ENCODE data around the gene ZBTB21. TPM values are rescaled to one million over a fixed set of nuclear protein-coding genes. Genes with fewer than 3 reads are reported as not detected.
"Not testable (repeated sequence)": the region's sequence is repeated elsewhere in the genome, so short reads cannot be mapped to it uniquely, and the experiment has no call there.

The ZBTB21 gene
- total RNA-seq, 2 experiments from 2014 or later = 132 to 139 TPM

GRCh38 chr21:41995577-41995976 lies 14.6 kb downstream of the ZBTB21 start:
- intact Hi-C loops (cut with DNase I, micrococcal nuclease) = no loop called here
- Histone ChIP-seq H3K4me1 (ENCODE audit: insufficient read depth, low read length) (no peaks in the 10 kb centered on the region), H3K27me3 (ENCODE audit: control insufficient read depth in 1 of 2, insufficient read depth in 2 of 2, low read length in 2 of 2) (no peaks in the 10 kb centered on the region), H3K36me3 (ENCODE audit: insufficient read depth, low read length) (peaks cover 46% of the 10 kb centered on the region), H3K4me3 (ENCODE audit: low read length) (no peak overlapping the region), H3K9me3 (ENCODE audit: control insufficient read depth in 1 of 2, insufficient read depth in 1 of 2, low read length in 2 of 2) (peaks cover 0 to 9% of the 10 kb centered on the region in 2 experiments), H3K27ac (ENCODE audit: low read depth in 1 of 2, low read length in 2 of 2) (no peak overlapping the region)
- H3K27me3 Mint-ChIP-seq = no peaks in the 10 kb centered on the region
- ATAC-seq (ENCODE audit: poor library complexity) (no peak), DNase-seq (no peak)
- ChIA-PET CTCF (no interaction called here), POLR2A (no interaction called here)
- no peaks in the 10 kb centered on the region for H3K4me1 Mint-ChIP-seq (ENCODE audit: low read depth)
- peaks cover 90% of the 10 kb centered on the region for H3K36me3 Mint-ChIP-seq (ENCODE audit: low read depth)
- TF ChIP-seq CTCF (IDR thresholded peaks at IDR 0.05) = no peak
- no peak overlapping the region for H3K27ac Mint-ChIP-seq
- H3K9me3 Mint-ChIP-seq = no peaks in the 10 kb centered on the region
- no peak overlapping the region for H3K4me3 Mint-ChIP-seq

GRCh38 chr21:41994613-41995012 lies 15.5 kb downstream of the ZBTB21 start:
- H3K4me1 Mint-ChIP-seq (ENCODE audit: low read depth); DNase-seq; H3K27me3 Mint-ChIP-seq; H3K4me3 ChIP-seq (ENCODE audit: low read length); H3K9me3 ChIP-seq (ENCODE audit: control insufficient read depth in 1 of 2, insufficient read depth in 1 of 2, low read length in 2 of 2); H3K27ac Mint-ChIP-seq; intact Hi-C loops (cut with DNase I, micrococcal nuclease); ATAC-seq (ENCODE audit: poor library complexity); H3K4me1 ChIP-seq (ENCODE audit: insufficient read depth, low read length); H3K9me3 Mint-ChIP-seq; CTCF ChIA-PET; H3K27ac ChIP-seq (ENCODE audit: low read depth in 1 of 2, low read length in 2 of 2); H3K27me3 ChIP-seq (ENCODE audit: control insufficient read depth in 1 of 2, insufficient read depth in 2 of 2, low read length in 2 of 2); H3K4me3 Mint-ChIP-seq: not testable (repeated sequence)
- POLR2A ChIA-PET = interaction anchor here (1.3 kb wide), 1 partner anchor 15 kb away, joined by 3 read pairs; the partner anchor contains the start of gene ZBTB21
- peaks cover 87% of the 10 kb centered on the region for H3K36me3 Mint-ChIP-seq (ENCODE audit: low read depth)
- peaks cover 43% of the 10 kb centered on the region for H3K36me3 ChIP-seq (ENCODE audit: insufficient read depth, low read length)

GRCh38 chr21:41993744-41994143 lies 16.4 kb downstream of the ZBTB21 start:
- Mint-ChIP-seq H3K4me3 (no peak overlapping the region), H3K36me3 (ENCODE audit: low read depth) (peaks cover 84% of the 10 kb centered on the region), H3K4me1 (ENCODE audit: low read depth) (no peaks in the 10 kb centered on the region), H3K27me3 (no peaks in the 10 kb centered on the region), H3K9me3 (no peaks in the 10 kb centered on the region), H3K27ac (no peak overlapping the region)
- no peaks in the 10 kb centered on the region for H3K27me3 ChIP-seq (ENCODE audit: control insufficient read depth in 1 of 2, insufficient read depth in 2 of 2, low read length in 2 of 2)
- no peaks in the 10 kb centered on the region for H3K4me1 ChIP-seq (ENCODE audit: insufficient read depth, low read length)
- ChIA-PET CTCF (no interaction called here), POLR2A (interaction anchor here (1.3 kb wide), 1 partner anchor 16 kb away, joined by 3 read pairs; the partner anchor contains the start of gene ZBTB21)
- H3K9me3 ChIP-seq (ENCODE audit: control insufficient read depth in 1 of 2, insufficient read depth in 1 of 2, low read length in 2 of 2) = peaks cover 0 to 9% of the 10 kb centered on the region in 2 experiments
- intact Hi-C loops (cut with DNase I, micrococcal nuclease) = no loop called here
- no peak overlapping the region for H3K4me3 ChIP-seq (ENCODE audit: low read length)
- no peak for TF ChIP-seq CTCF (IDR thresholded peaks at IDR 0.05)
- DNase-seq (no peak), ATAC-seq (ENCODE audit: poor library complexity) (no peak)
- H3K27ac ChIP-seq (ENCODE audit: low read depth in 1 of 2, low read length in 2 of 2) = no peak overlapping the region
- peaks cover 38% of the 10 kb centered on the region for H3K36me3 ChIP-seq (ENCODE audit: insufficient read depth, low read length)

- H3K4me3 Mint-ChIP-seq = no peak overlapping the region
- H3K27ac ChIP-seq (ENCODE audit: low read depth in 1 of 2, low read length in 2 of 2) = no peak overlapping the region
- H3K27me3 ChIP-seq (ENCODE audit: control insufficient read depth in 1 of 2, insufficient read depth in 2 of 2, low read length in 2 of 2) = no peaks in the 10 kb centered on the region
- DNase-seq (no peak), ATAC-seq (ENCODE audit: poor library complexity) (no peak)
- H3K36me3 ChIP-seq (ENCODE audit: insufficient read depth, low read length) = peaks cover 38% of the 10 kb centered on the region
- ChIA-PET POLR2A (no interaction called here), CTCF (no interaction called here)
- H3K4me1 ChIP-seq (ENCODE audit: insufficient read depth, low read length) = no peaks in the 10 kb centered on the region
- no peak overlapping the region for H3K27ac Mint-ChIP-seq
- no peaks in the 10 kb centered on the region for H3K9me3 Mint-ChIP-seq
- H3K27me3 Mint-ChIP-seq = no peaks in the 10 kb centered on the region
- H3K36me3 Mint-ChIP-seq (ENCODE audit: low read depth) = peaks cover 75% of the 10 kb centered on the region
- H3K4me1 Mint-ChIP-seq (ENCODE audit: low read depth) = no peaks in the 10 kb centered on the region
- no peak overlapping the region for H3K4me3 ChIP-seq (ENCODE audit: low read length)
- H3K9me3 ChIP-seq (ENCODE audit: control insufficient read depth in 1 of 2, insufficient read depth in 1 of 2, low read length in 2 of 2) = peaks cover 0 to 9% of the 10 kb centered on the region in 2 experiments
- TF ChIP-seq CTCF (IDR thresholded peaks at IDR 0.05) = no peak
- intact Hi-C loops (cut with DNase I, micrococcal nuclease) = no loop called here
These were observed 17.6 kb downstream of the ZBTB21 start for GRCh38 chr21:41992576-41992975.
